ENCODE results near the gene CRYM.
"Not testable (repeated sequence)": the region's sequence is repeated elsewhere in the genome, so short reads cannot be mapped to it uniquely, and the experiment has no call there.

The CRYM gene

GRCh38 chr16:21277045-21277926 is 804 bp downstream of the CRYM start:
- DNase-seq, result no peak

DNA sequence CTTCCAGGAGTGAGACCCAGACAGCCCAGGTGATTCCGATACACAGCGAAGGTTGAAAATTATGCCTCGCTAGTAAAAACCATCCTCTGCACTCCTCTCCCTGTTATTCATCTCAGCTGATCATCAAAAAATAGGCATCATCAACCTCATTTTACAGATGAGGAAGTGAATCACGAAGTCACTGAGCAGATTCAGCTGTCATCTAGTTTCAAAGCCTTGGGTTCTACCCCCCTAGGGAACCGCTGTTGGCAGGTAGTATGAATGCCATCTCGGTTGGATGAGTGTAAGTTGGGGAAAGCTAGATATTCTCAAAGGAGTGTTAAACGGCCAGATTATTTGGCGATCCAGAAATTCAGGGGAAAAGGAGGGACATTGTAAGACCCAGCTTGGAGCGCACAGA is 2.0 kb downstream of the CRYM start:
- DNase-seq, result no peak

DNA sequence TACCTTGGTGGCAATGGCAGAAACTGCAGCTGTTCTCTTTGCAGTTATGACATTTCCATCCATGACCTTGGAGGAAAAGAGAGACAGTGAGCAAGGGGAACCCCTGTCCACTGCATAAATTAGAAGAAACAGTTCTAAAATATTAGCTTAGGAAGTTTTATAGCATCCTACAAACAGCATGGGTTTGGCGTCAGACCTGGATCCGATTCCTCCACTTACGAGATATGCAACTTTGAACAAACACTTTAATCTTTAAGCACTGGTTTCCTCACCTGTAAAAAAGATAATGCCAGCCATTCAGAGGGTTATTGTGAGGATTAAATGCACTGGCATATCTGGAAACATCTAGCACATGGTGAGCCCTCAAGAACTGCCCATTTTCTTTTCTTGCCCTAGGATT is 2.6 kb downstream of the CRYM start:
- DNase-seq, result no peak

DNA sequence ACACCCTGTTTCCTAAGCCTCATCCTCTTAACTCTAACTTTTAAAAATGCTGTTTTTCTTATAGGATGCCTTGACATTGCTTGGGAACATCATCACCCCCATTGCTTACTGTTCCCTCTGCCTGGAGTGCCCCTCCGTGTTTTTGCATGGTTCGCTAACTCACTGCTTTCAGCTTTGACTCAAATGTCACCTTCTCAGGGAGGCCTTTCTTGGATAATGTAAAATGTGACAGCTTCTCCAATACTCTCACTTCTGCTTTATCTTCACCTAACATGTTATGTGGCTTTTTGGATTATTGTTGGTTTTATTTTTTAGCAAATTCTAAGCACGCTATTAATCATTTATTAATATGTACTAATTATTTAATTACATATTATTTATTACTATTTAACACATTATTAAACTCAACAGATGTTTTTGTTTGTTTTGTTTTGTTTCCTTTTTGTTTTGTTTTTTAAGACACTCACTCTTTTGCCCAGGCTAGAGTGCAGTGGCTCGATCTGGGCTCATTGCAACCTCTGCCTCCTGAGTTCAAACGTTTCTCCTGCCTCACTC is 3.8 kb downstream of the CRYM start:
- DNase-seq, result no peak

DNA sequence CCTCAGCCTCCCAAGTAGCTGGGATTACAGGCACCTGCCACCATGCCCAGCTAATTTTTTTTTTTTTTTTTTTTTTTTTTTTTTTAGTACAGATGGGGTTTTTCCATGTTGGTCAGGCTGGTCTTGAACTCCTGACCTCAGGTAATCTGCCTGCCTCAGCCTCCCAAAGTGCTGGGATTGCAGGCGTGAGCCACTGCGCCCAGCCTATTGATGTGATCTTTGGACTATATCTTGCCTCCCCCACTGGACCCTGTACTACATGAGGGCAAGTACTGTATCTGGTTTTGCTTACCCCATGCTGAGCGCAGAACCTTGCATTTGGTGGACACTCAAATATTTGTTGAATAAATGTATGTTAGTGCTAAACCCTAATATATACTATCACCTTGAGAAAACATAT is 5.3 kb downstream of the CRYM start:
- not testable (repeated sequence) for DNase-seq

DNA sequence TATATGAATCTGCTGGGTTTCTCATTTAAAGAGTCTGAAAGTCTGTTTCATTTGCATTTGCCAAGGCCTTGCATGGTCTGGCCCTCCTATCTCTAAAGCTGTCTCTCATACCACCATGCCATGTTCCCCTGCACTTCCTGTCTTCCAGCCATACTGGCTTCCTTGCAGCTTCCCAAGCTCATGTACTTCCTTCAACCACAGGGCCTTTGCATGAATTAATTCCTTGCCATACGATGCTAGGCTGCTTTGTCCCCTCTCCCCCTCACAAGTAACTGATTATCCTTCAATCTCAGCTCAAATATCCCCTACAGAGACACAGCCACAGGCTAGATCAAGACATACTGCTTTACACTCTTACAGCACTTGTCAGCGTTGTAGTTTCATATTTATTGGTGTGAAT is 5.8 kb downstream of the CRYM start:
- DNase-seq, result no peak

GRCh38 chr16:21268236-21268635 is 9.9 kb downstream of the CRYM start:
- no peak for DNase-seq

- DNase-seq, result no peak
Measured at GRCh38 chr16:21267298-21267697, 10.8 kb downstream of the CRYM start.

GRCh38 chr16:21265104-21265837 is 12.8 kb downstream of the CRYM start:
- DNase-seq, result no peak

- DNase-seq, result no peak
Measured at GRCh38 chr16:21264571-21265036, 13.5 kb downstream of the CRYM start.

- no peak for DNase-seq
Measured at GRCh38 chr16:21263640-21264570, 14.2 kb downstream of the CRYM start.

DNA sequence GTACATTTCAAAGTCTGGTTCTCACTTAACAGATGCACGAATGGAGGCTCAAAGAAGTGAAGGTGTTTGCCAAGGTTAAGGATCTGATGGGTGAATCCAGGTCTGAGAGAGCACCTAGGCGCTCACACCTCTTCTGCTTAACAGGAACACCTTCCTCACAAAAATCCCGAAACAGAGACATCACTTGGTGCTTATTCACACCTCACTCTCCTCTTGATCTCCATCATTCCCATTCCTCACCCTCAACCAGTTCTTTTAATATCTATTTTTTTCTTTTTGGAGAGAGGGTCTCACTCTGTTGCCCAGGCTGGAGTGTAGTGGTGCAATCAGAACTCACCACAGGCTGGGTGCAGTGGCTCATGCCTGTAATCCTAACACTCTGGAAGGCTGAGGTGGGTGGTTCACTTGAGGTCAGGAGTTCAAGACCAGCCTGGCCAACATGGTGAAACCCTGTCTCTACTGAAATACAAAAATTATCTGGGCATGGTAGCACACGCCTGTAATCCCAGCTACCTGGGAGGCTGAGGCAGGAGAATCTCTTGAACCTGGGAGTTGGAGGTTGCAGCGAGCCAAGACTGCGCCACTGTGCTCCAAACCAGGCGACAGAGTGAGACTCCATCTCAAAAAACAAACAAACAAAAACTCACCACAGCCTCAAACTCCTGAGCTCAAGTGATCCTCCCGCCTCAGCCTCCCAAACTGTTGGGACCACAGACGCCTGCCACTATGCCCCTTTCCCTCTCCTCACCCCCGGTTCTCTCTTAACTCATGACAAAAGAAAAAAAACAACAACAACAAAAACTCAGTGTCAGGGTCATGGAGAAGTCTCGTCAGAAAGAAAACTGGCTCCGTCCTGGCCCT is 15.1 kb downstream of the CRYM start:
- no peak for DNase-seq

GRCh38 chr16:21260870-21261791 is 17.0 kb downstream of the CRYM start:
- DNase-seq, result no peak

GRCh38 chr16:21257284-21257683 is 20.8 kb downstream of the CRYM start:
- DNase-seq, result no peak

DNA sequence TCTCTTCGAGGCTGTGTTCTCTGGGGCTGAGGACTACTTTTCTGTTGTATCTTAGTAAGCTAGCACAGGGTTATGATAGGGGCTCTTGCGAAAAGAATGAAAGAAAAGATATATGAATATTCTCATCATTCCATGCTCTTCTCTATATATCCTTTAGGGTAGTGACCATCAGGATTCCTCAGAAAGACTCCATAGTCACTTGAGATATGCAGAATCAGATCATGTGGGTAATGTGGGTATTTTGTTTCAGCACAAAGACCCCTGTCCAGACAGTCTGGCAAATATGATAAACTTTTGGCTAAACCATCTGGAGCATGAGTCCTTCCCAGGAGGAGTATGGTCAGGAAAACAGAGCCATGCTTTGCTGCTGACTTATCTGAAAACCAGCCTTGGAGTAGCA is 21.5 kb downstream of the CRYM start:
- no peak for DNase-seq

GRCh38 chr16:21253470-21253869 is 24.6 kb downstream of the CRYM start:
- DNase-seq, result no peak

DNA sequence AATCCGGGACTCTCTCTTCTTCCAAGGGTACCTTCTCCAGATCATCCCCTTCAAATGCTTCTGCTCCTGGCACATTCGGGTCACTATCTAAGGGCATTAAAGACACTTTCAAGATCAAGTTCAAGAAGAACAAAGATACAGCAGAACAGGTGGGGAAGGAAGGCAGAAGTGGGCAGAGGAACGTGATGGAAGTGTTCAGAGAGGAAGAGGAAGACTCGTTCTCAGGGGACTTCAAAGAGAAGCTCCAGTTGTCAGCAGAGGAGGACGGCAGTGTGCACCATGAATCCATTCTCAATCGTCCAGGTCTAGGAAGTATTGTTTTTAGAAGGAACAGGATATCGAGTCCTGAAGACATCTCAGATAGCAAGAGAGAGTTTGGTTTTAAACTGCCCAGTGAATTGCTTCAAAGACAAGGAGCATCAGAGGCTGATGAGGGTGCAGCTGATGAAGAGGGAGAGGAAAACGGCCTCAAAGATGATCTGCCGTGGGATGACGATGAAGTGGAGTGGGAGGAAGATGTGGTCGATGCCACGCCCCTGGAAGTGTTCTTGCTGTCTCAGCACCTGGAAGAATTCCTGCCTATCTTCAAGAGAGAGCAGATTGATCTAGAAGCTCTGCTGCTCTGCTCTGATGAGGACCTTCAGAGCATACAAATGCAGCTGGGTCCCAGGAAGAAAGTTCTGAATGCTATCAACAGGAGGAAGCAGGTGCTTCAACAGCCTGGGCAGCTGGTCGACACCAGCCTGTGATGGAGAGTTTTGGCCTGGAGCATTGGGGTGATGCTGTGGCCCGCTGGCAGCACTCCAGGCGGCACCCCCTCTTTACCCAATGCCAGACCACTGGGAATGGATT is 27.8 kb downstream of the CRYM start:
- no peak for DNase-seq

- DNase-seq, result not testable (repeated sequence)
Measured at GRCh38 chr16:21248179-21248578, 29.9 kb downstream of the CRYM start.

DNA sequence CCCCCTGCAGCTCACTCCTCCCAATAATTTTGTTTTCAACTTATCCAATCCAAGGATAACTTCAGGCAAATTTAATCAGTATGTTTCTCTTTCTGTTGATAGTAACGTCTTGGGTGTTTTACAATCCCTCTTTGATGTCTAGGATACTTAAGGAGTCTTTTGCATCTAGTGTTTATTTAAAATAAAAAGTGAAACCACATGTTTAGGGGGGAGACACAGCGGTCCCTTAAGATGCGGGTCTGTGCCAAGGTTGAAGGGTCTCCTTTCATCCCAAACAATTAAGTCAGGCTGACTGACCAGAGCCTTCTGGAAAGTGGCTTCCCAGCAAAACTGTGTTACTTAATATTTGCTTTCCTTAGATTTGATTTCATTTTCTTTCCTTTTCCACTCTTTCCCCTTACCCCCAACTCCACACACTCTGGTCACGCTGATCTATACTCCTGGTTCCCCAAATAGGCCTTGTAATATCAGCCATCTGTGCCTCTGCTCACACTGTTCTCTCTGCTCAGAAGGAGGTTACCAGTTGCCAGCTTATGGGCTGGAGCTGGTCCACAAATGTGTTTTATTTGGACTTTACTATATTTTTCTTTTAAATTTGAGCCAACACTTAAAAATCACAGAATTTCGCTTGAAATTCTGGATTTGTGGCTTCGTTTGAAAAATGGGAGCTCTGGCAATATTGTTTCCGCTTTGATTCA is 33.4 kb downstream of the CRYM start:
- DNase-seq, result no peak

All from activated CD4-positive, alpha-beta T cell treated with anti-CD3 and anti-CD28 coated beads for 48 hours (primary cell).